HG02970 (cell line): Measurements from ENCODE around the gene SLBP.
"Not testable (repeated sequence)": the region's sequence is repeated elsewhere in the genome, so short reads cannot be mapped to it uniquely, and the experiment has no call there.

Source experiments
- ATAC-seq: cut with Tn5 transposase; IDR thresholded peaks from one replicate; pipeline ENCODE4 v1.9.1; 2021; ENCODE audit warnings: mild to moderate bottlenecking, moderate library complexity, moderate number of reproducible peaks; ENCODE audit not compliant: unreplicated experiment, low FRiP score

The SLBP gene

GRCh38 chr4:1683261-1683735 lies 28.8 kb downstream of the SLBP start:
- ATAC-seq, result no peak

DNA sequence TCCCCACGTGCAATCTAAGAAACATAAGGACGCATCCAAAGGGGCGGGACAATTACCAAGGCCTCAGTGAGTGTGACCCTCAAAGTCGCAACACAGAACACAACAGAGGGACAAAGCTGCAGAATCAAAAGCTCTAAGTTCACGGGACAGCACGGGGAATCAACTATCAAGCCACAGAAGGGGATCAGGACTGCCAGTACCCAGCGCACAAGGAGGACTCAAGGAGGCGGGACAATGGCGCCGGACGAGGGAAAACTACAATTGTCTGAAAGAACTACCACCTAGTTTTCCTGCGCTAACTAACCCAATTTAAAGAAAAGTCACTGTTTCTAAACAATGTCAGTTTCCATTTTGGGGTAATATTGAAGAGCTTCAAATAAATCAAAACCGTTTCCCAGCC lies 29.3 kb downstream of the SLBP start:
- no peak for ATAC-seq

DNA sequence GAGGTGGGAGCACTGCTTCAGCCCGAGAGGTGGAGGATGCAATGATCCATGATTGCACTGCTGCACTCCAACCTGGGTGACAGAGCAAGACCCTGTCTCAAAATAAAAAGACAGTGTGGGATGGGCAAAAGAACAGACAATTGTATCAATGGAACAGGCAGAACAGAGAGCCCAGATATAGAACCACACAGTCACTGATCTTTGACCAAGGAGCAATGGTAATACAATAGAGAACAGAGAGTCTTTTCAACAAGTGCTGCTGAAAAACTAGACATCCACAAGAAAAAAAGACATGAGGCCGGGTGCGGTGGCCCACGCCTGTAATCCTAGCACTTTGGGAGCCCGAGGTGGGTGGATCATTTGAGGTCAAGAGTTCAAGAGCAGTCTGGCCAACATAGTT lies 33.9 kb downstream of the SLBP start:
- no peak for ATAC-seq

GRCh38 chr4:1676605-1677525 lies 35.3 kb downstream of the SLBP start:
- no peak for ATAC-seq

- ATAC-seq, result no peak
Measured at GRCh38 chr4:1675802-1676137, 36.3 kb downstream of the SLBP start.

DNA sequence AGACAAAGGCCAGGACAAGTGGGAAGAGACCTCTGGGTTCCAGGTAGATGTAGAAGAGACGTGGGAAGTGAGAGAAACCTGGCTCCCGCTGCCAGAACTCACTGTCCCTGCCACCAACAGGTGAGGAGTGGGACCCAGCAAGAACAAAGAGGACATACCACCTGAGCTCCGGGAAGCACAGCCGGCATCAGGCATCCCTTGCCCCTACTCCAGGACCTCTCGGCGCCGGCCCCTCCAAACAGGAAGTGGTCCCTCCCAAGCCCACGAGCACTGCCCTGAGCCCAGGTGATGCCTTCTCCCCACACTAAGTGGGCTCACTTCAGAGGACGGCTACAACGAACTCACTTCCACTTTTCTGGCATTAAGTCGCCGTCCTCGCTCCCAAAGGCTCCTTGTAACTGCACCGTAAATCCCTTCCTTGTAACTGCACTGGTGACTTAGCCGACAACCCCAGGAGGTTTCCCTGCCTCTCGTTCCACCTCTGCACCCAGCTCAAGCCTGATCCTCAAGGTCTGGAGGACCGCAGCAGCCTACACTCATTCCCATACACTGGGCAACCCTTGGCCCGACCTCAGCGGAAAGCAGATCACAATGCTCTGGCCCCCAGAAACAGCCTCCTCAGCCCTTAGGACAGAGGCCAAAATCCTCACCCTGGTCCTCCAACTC lies 36.9 kb downstream of the SLBP start:
- ATAC-seq, result no peak

DNA sequence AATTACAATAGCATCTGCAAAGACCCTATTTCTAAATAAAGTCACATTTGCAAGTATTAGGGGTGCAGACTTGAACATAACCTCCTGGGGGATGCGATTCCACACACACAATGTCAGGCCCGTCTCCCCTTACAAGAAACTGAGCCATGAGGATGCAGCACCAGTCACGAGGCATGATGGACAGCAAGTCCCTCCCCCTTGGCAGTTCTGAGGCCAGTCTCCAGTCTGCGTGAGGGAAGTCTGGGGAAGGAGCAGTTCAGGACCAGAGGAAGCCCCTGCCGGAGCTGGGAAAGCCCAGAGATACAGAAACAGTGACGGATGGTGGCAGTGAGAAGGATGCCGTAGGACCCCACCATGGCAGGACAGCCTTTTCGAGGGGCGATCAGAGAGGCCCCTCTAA lies 37.4 kb downstream of the SLBP start:
- no peak for ATAC-seq

DNA sequence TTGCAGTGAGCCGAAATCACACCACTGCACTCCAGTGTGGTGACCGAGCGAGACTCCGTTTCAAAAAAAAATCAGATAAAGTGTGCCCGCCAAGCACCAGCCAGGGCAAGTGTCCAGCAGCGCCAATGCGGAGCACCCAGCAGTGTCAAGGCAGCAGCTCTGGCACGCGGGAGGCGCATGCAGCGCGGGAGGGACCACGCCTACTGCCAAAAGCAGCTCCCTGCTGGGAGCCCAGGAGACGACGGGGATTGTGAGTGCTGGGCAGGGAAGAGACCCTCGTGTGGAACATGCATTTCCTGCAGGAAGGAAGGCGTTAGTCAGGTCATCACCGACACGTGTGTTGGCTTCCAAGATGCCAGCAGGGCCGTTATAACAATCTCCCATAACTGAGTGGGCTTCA lies 38.4 kb downstream of the SLBP start:
- ATAC-seq, result no peak

DNA sequence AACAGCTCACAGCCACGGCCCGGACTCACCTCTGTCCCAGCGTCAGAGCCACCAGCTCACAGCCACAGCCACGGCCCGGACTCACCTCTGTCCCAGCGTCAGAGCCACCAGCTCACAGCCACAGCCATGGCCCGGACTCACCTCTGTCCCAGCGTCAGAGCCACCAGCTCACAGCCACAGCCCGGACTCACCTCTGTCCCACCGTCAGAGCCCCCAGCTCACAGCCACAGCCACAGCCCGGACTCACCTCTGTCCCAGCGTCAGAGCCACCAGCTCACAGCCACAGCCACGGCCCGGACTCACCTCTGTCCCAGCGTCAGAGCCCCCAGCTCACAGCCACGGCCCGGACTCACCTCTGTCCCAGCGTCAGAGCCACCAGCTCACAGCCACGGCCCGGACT lies 41.1 kb downstream of the SLBP start:
- not testable (repeated sequence) for ATAC-seq

DNA sequence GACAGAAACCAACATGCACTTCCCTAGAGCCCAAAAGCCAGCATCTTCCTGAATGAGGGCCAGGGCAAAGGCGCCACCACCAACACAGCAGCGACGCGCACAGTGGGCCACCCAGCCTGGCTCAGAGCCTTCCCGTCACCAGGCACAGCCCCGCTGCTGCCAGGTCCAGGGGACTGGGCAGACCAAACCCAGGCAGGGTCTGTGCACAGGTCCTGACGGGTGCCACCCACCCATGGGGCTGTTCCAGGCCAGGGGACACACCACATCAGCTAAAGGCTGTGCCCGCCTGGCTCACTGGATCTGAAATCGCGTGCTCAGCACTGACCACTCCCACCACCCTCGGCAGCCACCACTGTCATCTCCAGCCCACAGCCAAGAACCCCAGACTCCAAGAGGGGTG lies 41.8 kb downstream of the SLBP start:
- ATAC-seq, result no peak

DNA sequence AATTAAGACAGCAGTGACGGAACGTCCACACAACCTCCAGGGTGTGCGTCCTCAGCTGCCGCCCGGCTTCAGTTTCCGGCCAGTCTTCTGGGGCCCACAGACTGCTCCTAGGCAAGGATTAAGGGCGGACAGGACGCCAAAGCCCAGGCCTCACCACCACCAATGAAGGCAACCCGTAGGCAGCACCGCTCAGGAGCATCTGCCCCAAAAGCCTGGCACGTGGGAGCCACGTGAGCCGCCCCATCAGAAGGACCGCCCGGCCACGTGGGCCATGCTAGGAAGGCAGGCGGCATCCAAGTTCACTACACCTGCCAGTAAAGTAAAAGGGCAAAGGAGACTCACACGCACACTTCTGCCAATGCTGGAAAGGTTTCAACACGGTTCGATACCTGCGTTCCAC lies 42.3 kb downstream of the SLBP start:
- ATAC-seq, result no peak

- ATAC-seq, result no peak
Measured at GRCh38 chr4:1669270-1669669, 42.8 kb downstream of the SLBP start.

- no peak for ATAC-seq
Measured at GRCh38 chr4:1668488-1668840, 43.7 kb downstream of the SLBP start.

DNA sequence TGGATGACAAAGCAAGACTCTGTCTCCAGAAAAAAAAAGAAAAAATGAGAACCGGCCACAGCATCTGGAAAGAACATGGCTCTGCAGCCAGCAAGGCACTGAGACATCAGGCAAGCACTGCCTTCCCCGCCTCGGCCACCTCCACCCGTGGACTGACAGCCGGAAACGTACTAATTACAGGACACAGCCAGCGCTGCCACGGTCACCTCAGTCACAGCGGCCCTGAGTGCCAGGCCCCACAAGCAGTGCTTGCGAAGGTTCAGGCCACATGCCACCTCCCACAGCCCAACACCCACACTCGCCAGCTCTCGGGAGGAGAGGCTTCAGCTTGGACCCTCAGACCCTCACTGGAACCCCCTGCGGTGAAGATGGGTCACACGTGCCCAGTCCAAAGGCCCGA lies 44.8 kb downstream of the SLBP start:
- no peak for ATAC-seq

GRCh38 chr4:1666391-1666790 lies 45.7 kb downstream of the SLBP start:
- no peak for ATAC-seq

DNA sequence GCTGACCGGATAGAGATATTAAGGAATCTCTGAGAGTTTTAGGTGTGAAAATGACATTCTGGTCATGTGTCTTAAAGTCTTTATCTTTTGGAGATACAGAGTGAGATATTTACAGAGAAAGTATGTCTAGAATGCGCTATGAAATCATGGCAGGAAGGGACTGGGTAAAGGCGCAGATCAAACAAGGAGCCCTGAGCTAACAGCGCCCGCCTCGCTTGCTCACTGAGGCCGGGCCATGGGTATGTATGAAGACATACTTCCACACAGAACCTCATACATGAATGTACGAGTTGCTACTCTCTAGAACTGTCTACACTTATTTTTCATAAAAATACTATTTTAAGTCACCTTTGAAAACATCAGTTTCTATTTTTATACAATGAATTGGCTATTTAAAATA lies 48.0 kb downstream of the SLBP start:
- no peak for ATAC-seq

GRCh38 chr4:1663549-1663948 lies 48.6 kb downstream of the SLBP start:
- ATAC-seq, result no peak

DNA sequence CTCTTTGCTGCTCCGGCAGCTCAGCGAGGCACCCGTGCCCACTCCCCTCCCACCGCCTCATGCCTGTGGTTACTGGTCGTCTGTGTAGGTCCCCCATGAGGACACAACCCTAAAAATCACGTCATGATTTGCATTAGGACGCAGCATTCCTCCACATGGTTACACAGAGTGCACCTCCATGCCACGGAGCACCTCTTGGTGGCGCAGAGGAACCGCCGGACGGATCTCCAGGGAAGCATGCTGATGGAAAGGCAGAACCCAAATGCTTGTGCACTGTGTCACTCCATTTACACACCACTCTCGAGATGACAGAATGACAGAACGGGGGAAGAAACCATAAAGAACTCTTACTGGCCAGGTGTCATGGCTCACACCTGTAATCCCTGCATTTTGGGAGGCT lies 50.4 kb downstream of the SLBP start:
- ATAC-seq, result no peak

DNA sequence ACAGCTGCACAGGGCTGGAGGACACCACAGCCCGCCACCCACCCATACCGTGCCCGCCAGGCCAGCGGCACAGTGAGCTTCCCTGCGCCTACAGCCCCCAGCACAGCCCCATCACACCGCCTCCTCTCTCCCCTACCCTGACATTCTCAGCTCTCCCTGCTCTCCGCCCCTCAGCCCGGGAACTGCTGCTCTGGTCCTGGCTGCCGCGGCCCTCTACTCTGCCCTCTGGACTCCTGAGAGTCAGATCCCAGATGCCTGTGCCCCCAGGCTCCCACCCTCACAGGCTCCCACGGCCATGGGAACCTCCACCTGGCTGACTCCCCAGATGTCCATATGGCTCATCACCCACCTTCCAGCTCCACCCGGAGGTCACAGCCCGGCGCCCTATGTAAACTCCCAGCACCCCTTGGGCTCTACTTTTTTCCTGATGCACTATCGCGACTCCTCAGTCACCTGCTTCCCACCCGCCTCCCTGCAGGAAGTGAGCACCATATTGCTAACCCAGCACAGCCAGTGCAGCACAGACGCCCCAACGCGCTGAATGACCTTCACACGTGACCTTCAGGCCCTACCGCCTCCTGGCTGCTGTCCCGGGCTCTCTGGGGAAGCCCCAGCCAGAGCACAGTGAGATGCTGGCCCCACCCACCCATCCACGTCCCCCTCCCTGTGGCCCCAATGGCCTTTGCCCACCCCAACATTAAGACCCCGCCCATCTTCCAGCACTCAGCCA lies 51.0 kb downstream of the SLBP start:
- no peak for ATAC-seq

DNA sequence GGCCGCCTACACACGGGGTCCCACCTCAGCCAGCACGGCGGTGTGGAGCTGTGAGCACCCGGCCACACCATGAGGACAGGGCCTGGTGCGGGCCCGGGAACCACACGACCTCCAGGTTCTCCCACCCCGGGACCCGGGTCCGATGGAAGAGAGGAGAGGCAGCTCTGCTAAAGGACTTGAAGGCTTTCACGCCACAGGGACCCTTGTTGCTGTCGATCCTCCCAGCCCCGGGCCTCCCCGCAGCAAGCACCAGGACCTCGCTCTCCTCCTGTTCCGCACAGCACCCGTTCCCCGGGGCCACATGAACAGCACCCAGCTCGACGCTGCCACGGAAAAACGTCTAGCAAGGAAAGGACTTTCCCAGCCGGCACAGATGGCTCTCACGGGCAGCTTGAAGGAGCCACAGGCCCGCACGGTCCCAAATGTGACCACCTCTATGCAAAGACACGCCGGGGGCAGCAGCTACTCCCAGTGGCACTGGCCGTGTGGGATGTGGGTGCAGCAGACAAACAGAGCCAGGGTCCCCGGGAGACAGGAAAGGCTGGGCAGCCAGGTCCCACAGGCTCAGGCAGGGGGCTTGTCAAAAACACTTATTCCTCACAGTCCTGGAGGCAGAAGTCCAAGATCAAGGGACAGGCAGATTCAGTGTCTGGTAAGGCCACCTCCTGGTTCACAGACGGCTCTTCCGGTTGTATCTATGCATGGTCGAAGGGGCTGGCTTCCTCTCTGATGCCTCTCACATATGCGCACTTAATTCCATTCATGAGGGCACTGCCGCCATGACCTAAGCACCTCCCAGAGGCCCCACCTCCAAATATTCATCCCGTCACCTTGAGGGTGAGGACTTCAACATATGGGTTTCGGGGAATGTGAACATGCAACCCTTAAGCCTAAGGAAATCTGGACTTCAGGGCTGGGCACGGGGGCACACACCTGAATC lies 52.7 kb downstream of the SLBP start:
- no peak for ATAC-seq
